Activated T-cell treated with anti-CD3 and anti-CD28 coated beads for 4 hours (primary cell): ENCODE results near the gene AUNIP.
"Not testable (repeated sequence)": the region's sequence is repeated elsewhere in the genome, so short reads cannot be mapped to it uniquely, and the experiment has no call there.

ENCODE experiments used
- DNase-seq: peaks from one replicate; pipeline ENCODE4 v3.0.0-alpha.2; 2020

Gene AUNIP

GRCh38 chr1:25863486-25864262 is 4.4 kb upstream of the AUNIP start:
- no peak for DNase-seq

GRCh38 chr1:25862785-25863485 is 3.7 kb upstream of the AUNIP start:
- DNase-seq, result no peak

GRCh38 chr1:25861316-25862286 is 2.3 kb upstream of the AUNIP start:
- no peak for DNase-seq

GRCh38 chr1:25858494-25858893 is 763 bp downstream of the AUNIP start:
- no peak for DNase-seq

- no peak for DNase-seq
These were observed 2.4 kb downstream of the AUNIP start for GRCh38 chr1:25856856-25857255.

- no peak for DNase-seq
These were observed 4.7 kb downstream of the AUNIP start for GRCh38 chr1:25854554-25854953.

DNA sequence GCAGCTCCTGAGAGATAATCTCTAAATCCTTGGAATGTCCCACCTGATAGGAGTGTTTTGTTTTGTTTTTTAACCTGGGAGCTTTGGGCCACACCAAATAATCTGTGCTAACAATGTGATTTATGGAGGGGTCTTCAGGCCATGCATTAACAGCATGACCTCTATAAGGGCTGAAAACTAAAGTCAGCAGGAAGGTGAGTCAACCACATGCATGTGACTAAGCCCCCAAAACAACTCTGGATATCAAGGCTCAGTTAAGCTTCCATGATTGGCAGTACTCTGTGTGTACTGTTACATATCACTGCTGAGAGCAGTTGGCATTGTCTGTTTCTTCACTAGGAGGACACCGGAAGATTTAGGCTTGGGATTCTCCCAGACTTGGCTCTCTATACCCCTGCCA is 10.7 kb downstream of the AUNIP start:
- DNase-seq, result no peak

- DNase-seq, result no peak
These were observed 11.3 kb downstream of the AUNIP start for GRCh38 chr1:25847929-25848328.

DNA sequence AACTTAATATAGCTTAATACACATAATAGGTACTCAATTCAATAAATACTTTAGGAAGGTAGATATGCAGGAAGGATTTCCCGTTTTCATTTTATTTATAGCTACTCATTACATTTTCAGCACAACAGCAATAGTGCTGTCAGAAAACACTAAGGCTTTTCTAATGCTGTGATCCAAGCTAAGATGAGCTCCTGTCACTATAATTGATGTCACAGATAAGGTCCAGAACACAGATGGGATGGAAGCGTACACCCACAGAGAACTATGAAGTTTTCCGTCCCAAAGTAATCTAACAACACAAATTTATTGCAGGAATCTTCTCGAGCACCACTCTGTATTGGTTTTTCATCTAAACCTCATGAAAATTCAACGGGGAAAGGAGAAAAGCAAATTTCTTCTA is 13.6 kb downstream of the AUNIP start:
- DNase-seq, result no peak

DNA sequence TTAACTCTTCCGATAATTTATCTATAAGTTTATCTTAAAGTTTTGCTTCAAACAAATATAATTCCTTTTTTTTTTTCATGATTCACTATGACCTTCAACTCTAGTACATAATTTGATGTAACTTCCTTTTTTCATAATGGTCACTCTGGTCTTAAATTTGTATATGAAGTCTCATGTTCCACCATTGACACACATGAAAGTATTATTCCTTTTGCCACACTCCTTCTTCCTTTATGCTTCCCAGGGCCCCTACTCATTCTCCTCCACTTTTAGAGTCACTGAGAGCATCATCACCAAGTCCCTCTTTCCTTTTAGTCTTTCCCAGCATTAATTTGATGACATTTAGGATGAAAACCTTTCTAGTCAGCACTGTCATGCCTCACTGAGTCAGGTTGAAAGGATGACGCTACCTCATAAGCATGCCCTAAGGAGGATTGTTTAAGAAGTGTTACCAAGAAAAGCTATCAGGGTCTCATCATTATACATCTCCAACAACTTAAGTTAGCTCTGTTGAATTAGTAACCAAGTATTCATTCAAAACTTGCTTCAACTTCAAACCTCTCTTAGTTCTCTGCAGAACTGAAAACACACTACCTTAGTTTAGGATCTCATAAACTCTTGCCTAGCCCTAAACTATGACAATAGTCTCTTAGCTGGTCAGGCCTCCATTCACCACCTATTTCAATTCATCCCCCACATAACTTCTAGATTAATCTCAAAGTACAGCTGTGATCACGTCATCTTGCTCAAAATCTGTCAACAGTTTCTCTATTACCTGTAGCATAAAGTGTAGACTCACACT is 14.5 kb downstream of the AUNIP start:
- DNase-seq, result no peak

GRCh38 chr1:25843483-25843882 is 15.8 kb downstream of the AUNIP start:
- DNase-seq, result no peak

DNA sequence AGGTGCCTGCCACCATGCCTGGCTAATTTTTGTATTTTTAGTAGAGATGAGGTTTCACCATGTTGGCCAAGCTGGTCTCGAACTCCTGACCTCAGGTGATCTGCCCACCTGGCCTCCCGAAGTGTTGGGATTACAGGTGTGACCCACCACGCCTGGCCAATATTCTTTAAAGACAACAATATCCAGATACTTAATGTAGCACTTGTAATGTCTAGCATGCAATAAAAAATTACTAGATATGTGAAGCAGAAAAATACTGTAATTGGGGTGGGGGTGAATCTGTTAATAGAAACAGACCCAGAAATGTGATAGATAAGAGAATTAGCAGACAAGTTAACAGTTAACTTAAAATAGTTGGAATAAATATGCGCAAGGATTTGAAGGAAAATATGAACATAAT is 19.4 kb downstream of the AUNIP start:
- not testable (repeated sequence) for DNase-seq

GRCh38 chr1:25837262-25837875 is 21.9 kb downstream of the AUNIP start:
- DNase-seq, result no peak

DNA sequence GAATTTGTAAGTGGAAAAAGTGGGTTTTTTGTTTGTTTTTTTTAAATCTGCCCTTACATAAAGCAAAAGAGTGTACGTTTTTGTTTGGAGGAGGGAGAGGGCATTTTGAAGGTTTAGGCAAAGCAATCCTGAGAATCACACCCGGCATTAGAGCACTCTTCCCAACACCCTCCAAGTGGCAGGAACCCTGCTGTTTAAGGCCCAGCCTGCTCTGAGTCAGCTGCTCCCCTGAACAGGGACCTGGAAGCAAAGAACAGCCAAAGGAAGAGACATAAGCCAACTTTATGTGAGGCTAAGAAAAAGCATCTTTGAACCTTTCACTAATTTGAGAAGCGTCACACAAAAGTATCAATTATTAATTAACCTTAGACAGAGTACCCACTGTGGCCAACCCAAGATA is 22.6 kb downstream of the AUNIP start:
- DNase-seq, result no peak

DNA sequence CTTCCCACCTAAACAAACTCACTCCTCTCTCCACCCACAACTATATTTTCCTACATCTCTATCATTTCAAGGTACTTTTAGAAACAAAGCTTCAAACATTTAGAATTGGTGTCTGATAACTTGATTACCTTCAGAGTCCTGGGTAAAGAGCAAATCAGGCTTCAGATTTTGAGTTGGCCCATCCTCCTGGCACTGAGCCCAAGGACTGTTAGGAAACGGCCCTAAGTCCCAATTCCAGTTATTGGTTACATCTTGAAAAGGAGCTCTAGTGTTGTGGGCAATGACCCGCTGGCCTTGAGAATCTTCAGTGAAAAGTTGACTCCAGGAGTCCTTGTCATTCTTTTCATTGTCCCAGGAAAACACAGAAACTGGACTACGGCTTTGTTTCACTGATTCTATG is 24.4 kb downstream of the AUNIP start:
- DNase-seq, result no peak

DNA sequence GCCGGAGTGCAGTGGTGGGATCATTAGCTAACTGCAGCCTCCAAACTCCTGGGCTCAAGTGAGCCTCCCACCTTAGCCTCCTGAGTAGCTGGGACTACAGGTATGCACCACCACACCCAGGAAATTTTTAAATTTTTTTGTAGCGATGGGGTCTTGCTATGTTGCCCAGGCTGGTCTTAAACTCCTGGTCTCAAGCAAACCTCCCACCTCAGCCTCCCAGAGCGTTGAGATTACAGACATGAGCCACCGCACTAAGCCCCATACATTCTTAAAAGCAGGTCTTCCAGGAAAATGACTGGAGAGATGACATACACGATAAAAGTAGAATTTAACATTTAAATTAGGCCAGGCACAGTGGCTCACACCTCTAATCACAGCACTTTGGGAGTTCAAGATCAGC is 26.1 kb downstream of the AUNIP start:
- DNase-seq, result no peak

GRCh38 chr1:25832336-25833037 is 26.8 kb downstream of the AUNIP start:
- no peak for DNase-seq

- DNase-seq, result no peak
These were observed 27.6 kb downstream of the AUNIP start for GRCh38 chr1:25831569-25832196.

- no peak for DNase-seq
These were observed 30.2 kb downstream of the AUNIP start for GRCh38 chr1:25829046-25829445.

DNA sequence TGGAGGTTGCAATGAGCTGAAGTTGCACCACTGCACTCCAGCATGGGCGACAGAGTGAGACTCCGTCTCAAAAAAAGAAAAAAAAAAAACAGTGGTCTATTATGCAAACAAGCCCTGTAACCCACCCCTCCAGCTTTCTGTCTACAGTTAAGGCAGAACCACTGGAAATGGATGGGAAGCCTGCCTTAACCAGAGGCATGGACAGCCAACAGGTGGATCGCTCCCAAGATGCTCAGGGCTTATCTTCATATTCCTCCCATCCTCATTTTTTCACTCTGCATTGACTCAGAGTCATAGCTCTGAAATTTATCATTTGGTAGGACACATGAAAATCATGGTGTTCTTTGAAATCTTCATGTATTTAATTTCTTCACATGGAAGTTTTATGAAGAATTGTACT is 30.8 kb downstream of the AUNIP start:
- no peak for DNase-seq

- DNase-seq, result no peak
These were observed 32.7 kb downstream of the AUNIP start for GRCh38 chr1:25826571-25826970.
